ENCODE data around the gene SYTL1.
A peak's percentile ranks its signal among the peaks of the same experiment; 100 is the strongest.
"Not testable (repeated sequence)": the region's sequence is repeated elsewhere in the genome, so short reads cannot be mapped to it uniquely, and the experiment has no call there.

Gene SYTL1

DNA sequence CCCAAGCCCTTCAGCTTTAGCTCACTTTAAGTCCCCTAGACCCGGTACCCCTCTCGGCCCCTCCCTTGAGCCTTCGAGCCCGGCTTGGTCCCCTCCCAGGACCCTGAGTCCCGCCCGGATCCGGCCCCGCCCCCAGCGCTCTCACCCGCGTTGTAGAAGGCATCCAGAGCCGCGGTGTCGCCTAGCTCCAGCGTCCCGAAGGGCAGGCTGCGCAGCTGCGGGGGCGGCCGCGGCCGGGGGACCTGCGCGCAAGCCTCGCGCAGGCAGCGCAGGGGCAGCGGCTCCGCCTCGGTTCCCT lies 24.2 kb downstream of the SYTL1 start:
- peak; percentile 85 for DNase-seq

DNA sequence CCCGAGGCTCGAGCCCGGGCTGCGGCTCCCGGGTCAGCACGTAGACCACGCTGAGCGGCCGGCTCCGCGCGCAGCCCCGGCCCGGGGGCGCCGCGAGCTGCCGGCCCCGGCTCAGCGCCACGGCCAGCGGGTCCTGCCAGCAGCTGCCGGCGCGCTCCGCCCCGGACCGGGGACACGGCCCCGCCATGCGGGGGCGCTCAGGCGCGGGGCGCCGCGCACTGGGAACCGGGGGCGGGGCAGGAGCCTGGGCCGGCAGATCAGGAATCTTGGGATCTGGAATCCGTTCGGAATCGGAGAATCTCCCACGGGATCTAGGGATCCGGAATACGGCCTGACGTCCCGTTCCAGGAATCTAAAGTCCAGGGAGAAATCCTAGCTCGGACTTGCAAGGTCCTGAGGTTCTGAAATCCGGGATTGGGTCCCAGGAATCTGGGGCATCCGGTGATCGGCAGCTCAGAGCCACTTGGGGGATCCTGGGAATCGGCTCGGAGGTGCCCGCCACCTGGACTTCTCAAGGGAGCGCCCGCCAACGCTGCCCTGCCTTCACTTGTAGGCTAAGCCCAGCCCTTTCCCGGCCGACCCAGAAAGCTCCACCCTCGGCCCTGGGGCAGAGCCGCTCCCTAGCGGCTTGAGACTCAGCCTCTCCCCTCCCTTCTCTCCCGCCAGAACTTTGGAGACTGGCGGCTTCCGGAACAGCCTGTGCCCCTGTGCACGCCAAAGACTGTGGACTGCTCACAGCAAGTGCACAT lies 24.8 kb downstream of the SYTL1 start, which contains the start of gene MAP3K6:
Gene MAP3K6, minus strand, starts transcription at position 551 of the 749 bp plus-strand sequence. Its CDS starts 364 bp downstream, at position 187.
- DNase-seq, result peak; percentile 83

DNA sequence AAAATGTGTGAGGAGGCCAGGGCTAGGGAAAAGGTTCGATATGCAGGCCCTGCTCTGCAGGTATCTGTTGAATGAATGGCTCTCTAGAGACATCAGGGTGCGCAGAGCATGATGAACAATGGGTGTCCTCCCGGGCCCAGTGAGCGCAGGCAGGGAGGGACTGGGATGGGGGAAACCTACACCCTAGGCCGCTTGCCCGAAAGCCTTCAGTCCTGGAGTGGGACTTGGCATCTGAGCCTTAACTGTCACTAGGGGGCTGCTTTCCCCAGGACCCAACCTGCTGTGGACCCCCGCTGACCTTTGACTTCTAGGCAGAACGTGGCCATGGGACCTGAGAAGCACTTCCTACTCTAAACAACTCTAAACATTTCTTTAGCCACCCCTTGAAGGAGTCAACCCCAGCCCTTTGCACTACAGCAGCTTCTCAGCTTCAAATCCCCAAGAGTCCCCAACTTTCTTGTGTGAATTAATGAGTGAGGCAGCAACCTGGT lies 25.4 kb downstream of the SYTL1 start:
- DNase-seq, result no peak

DNA sequence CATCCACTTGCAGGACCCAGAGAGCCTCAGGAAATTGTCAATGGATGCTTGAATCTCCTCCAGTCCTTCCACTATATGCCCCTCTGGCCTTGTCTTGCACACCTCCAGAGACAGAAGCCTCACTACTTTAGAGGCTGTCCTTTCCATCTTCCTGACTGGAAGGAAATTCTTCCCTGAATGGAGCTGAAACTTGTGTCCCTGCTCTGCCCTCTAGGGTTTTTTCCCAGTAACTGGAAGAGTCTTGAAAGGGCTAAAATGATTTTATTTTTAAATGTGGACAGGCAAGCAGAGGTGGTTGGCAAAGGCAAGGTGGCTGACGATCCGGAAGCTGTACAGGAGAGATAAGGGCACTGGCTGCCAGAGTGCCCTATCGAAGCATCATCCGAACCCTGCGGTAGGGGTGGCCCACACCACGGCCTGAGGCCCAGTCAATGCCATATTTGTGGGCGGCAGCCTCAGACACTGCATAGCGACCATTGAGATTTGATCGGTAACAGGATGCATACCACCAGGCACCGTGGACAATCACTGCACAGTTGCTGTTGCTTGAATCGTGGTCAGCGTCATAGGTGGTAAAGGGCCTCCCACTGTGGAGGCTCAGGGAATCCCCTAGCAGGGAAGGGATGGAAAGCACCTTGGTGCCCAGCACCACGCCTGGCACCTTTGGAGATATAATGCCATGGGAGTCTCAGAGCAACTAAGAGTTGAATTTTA lies 27.2 kb downstream of the SYTL1 start:
- peak; percentile 21 for DNase-seq

GRCh38 chr1:27372022-27372807 lies 30.4 kb downstream of the SYTL1 start:
- no peak for DNase-seq

- DNase-seq, result no peak
Measured at GRCh38 chr1:27372808-27373690, 31.2 kb downstream of the SYTL1 start.

GRCh38 chr1:27374362-27375086 lies 32.7 kb downstream of the SYTL1 start, which contains the start of gene FCN3:
TSS of gene FCN3 (minus strand) at chr1:27374824. CDS start at chr1:27374818, 6 bp downstream.
- DNase-seq, result no peak

- no peak for DNase-seq
Measured at GRCh38 chr1:27377760-27378495, 36.1 kb downstream of the SYTL1 start.

GRCh38 chr1:27379564-27380122 lies 37.8 kb downstream of the SYTL1 start:
- DNase-seq, result no peak

- no peak for DNase-seq
Measured at GRCh38 chr1:27380224-27380623, 38.4 kb downstream of the SYTL1 start.

- DNase-seq, result no peak
Measured at GRCh38 chr1:27380766-27381733, 39.2 kb downstream of the SYTL1 start.

DNA sequence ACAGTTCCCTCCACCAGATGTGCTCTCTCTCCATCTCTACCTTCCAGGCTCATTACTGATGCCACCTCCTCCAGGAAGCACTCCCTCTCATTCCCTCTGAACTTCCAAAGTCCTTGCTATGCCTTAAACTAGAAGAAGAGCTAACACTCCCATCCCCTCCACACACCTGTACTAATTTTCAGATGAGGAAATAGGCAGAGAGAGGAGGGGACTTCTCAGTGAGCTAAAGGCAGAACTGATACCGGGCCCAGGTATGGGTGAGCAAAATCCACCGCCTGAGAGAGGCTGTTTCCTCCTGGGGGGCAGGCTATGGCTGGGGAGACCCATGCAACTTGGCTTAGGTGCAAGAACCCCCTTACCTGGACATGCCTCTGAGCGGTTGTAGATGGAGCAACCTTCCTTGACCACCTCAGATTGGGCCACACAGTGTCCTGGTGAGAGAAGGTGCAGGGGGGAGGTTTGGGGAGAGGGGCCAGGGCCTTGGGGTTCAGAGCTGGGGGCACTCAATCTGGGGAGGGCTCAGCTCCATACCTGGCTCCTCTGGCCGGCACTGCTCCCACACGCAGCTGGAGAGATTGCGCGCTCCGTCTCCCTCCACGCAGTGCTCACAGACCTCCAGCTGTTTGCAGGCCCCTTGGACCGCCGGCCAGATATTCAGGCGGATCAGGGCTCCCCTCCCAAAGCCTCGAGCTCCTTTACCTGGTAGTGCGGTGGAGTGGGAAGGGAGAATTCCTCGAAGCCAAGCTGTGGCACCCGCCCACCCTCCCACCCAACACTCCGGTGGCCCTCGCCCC lies 40.3 kb downstream of the SYTL1 start:
- no peak for DNase-seq

DNA sequence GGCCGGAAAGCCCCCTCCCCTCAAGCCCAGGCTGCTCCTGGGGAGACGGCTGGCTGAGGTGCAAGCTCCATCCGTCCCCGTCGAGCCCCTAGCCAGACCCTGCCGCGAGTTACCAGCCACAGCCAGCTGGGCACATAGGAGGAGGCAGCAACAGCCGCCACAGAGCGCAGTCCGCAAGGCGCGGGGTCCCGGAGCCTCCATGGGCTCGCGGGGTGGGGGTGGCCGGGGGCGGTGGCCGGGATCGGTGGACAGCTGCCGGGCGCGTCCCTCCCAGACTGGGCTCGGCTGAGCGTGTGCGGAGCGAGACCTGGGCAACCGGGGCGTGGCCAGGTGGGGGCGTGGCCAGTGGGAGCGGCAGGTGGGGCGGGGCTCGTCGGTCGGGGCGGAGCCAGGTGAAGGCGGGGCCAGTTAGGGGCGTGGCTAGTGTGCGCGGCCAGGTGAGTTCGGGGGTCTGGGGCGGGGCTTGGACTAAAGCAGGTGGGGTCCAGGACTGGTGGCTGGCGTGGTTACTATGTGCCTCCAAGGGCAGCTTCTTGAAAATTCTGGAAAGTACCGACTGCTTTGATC lies 41.3 kb downstream of the SYTL1 start, which contains the start of gene CD164L2:
Gene CD164L2, minus strand, starts transcription at position 295 of the 567 bp plus-strand sequence. Its CDS starts 94 bp downstream, at position 201.
- DNase-seq, result no peak

DNA sequence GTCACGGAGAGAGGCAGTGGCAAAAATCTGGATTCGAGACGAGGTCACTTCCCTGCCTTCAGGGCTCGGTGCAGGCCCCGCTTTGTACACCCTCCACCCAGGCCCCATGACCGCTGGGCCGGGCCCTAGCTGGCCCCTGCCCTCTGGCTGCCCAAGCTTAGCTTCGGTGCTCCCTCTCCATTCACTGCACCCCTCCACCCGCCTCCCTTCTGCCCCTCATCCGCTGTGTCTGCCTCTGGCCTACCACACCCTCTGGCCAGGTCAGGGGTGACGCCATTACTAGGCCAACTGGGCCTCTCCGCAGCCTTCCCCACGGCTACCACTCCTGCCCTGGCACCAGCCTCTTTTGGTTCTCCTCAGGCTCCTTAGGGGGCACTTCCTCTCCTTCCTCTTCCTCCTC lies 41.8 kb downstream of the SYTL1 start:
- no peak for DNase-seq

GRCh38 chr1:27384797-27385196 lies 43.0 kb downstream of the SYTL1 start:
- not testable (repeated sequence) for DNase-seq

DNA sequence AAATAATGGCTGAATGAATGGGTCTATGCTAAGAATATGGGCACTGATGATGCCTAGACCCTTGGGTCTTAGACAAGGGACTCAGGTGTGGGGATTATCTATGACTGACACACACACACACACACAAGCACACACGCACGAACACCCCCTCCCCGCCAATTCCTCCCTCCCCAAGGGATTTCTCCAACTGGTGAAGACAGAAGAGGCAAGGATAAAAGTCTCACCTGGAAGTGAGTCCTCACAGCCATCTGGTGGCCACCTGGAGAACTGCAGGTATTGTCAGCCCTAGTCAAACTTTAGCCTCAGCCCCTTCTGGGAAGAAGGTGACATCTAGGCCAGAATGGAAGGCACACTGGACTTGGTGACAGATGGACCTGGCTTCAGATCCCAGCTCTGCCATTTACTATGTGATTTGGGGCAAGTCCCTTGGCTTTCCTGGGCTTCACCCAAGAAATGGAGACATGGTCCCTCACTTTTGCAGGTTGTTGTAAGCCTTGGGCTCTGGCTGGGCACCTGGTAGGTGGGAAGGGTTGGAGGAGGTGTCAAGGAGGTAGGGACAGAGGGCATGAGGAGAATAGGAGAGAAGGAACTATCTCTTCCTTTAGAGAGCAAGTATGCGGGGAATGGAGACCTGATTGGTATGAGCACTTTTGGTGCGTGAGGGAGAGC lies 46.6 kb downstream of the SYTL1 start:
- DNase-seq, result peak; percentile 34

- DNase-seq, result peak; percentile 42
Measured at GRCh38 chr1:27391511-27392095, 49.8 kb downstream of the SYTL1 start.

Data from fibroblast of skin of back (primary cell).